Measurements from ENCODE around the gene TMED4. TPM values are rescaled to one million over a fixed set of nuclear protein-coding genes. Genes with fewer than 3 reads are reported as not detected.

The TMED4 gene
- total and polyA plus RNA-seq, 10 of the 15 experiments (the other 5 are each of a cell fraction or from before 2014, with no cell fraction given) = 20.8 to 71.3 (median 51.0) TPM

DNA sequence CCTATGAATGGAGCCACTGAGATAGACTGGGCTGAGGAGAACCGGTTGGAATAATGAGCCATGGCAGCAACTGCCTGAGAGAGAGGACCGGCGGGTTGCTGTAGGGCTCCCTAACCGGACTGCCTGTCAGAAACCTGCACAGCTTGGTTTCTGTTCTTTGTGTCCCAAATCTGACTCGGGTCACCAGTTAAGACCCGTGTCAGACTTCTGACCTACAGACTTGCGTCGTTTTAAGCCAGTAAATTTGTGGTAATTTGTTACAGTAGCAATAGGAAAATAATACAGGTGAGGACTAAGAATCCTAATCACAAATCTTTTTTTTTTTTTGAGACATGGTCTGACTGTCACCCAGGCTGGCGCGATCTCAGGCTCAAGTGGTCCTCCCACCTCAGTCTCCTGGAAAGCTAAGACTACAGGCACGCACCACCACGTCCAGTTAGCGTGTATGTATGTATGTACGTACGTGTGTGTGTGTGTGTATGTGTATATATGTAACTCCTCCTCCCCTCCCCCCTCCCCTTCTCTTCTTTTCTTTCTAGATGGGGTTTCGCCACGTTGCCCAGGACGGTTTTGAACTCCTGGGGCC lies 7.7 kb downstream of the TMED4 start:
- Histone ChIP-seq H3K4me3 (peak overlapping the region; percentile 94), H3K79me2 (ENCODE audit: control insufficient read depth, insufficient read depth, low read length) (peaks cover 35% of the 10 kb centered on the region), H3K27me3 (replicated peaks in 1 of 2; ENCODE audit: control insufficient read depth in 2 of 2, insufficient read depth in 2 of 2, low read length in 1 of 2) (no peaks in the 10 kb centered on the region), H3K9ac (ENCODE audit: control insufficient read depth, insufficient read depth, low read length) (peak overlapping the region; percentile 92), H3K4me2 (ENCODE audit: control insufficient read depth, insufficient read depth) (peak overlapping the region; percentile 66), H3K4me1 (ENCODE audit: control insufficient read depth, insufficient read depth, low read length) (peaks cover 11% of the 10 kb centered on the region), H3K36me3 (ENCODE audit: control insufficient read depth in 2 of 2, insufficient read depth in 2 of 2, low read length in 1 of 2) (peaks cover 19 to 37% of the 10 kb centered on the region in 2 experiments), H3K9me3 (replicated peaks; ENCODE audit: control insufficient read depth, insufficient read depth, low read length) (no peaks in the 10 kb centered on the region), H3K27ac (ENCODE audit: control insufficient read depth, insufficient read depth) (peak overlapping the region; percentile 94), H4K20me1 (ENCODE audit: control insufficient read depth, insufficient read depth) (no peaks in the 10 kb centered on the region; the same call in 1 of the 2 replicates), H2AFZ (ENCODE audit: control insufficient read depth, low read depth, low read length) (peak overlapping the region; percentile 93)
- SMC1A ChIA-PET (ENCODE audit: uncharacterized antibody, unreplicated experiment) = interaction anchor here (1.0 to 4.1 kb wide), 4 partner anchors 8 to 562 kb away, joined by 3 to 17 read pairs (median 4); partner anchors contain the start of genes H2AZ2 and TMED4
- POLR2A ChIA-PET = interaction anchor here (0.7 to 3.0 kb wide), 9 partner anchors 8 to 517 kb away, joined by 3 to 18 read pairs (median 3); partner anchors contain the start of genes PPIA and TMED4
- TSS peak; percentile 90 for BruUV-seq (replicated peaks)
- RAD21 ChIA-PET (ENCODE audit: unreplicated experiment) = interaction anchor here (0.6 to 2.6 kb wide), 8 partner anchors 9 to 275 kb away, joined by 3 to 9 read pairs (median 4); partner anchors contain the start of genes NUDCD3 and OGDH
- intact Hi-C loops (cut with micrococcal nuclease; ENCODE audit: unreplicated experiment) (no loop called here), in situ Hi-C loops (cut with MboI) (no loop called here)
- FAIRE-seq (no peak), DNase-seq (ENCODE audit: low read depth, low spot score) (no peak), ATAC-seq (no peak)
- CTCF ChIA-PET = interaction anchor here (1.0 to 4.4 kb wide), 3 partner anchors 9 to 334 kb away, joined by 3 to 23 read pairs (median 5); no protein-coding TSS in a partner anchor
- TF ChIP-seq IKZF1 (conservative IDR thresholded peaks at IDR 0.05) = no peak
- TF ChIP-seq FOXM1 (IDR thresholded peaks at IDR 0.05; ENCODE audit: low read depth, low read length) = no peak
- TF ChIP-seq HDGF (IDR thresholded peaks at IDR 0.05) = 0 out of 2 replicates have a peak, but pooled peaks have one; percentile 11
- TF ChIP-seq NR2C1 (IDR thresholded peaks at IDR 0.05) = no peak
- no peak for TF ChIP-seq ETV6 (conservative IDR thresholded peaks at IDR 0.05 in 1 of 2, IDR thresholded peaks at IDR 0.05 in 1 of 2; ENCODE audit: borderline replicate concordance in 1 of 2, low read depth in 1 of 2)
- TF ChIP-seq SUPT20H (IDR thresholded peaks at IDR 0.05; ENCODE audit: borderline replicate concordance, control insufficient read depth, low read depth, low read length) = no peak
- TF ChIP-seq IKZF2 (IDR thresholded peaks at IDR 0.05) = no peak
- no peak for TF ChIP-seq YY1 (IDR thresholded peaks at IDR 0.05; ENCODE audit: low read depth, low read length)
- 0 out of 2 replicates have a peak, but pooled peaks have one; percentile 3 for TF ChIP-seq RB1 (IDR thresholded peaks at IDR 0.05; ENCODE audit: borderline replicate concordance)
- no peak for TF ChIP-seq EP300 (IDR thresholded peaks at IDR 0.05; ENCODE audit: borderline replicate concordance in 1 of 2, control insufficient read depth in 1 of 2, low read depth in 2 of 2, low read length in 2 of 2)
- no peak for TF ChIP-seq SUZ12 (IDR thresholded peaks at IDR 0.05; ENCODE audit: unreplicated experiment)
- TF ChIP-seq ZNF622 (IDR thresholded peaks at IDR 0.05) = no peak
- 0 out of 2 replicates have a peak, but pooled peaks have one; percentile 4 for TF ChIP-seq ZNF207 (IDR thresholded peaks at IDR 0.05; ENCODE audit: borderline replicate concordance)
- 44% methylated on average over 18 of the region's 18 CpGs for WGBS (ENCODE audit: insufficient coverage, insufficient replicate concordance, low lambda C conversion rate, missing lambda C conversion rate)
